ENCODE measurements around the gene POMP. TPM values are rescaled to one million over a fixed set of nuclear protein-coding genes. Genes with fewer than 3 reads are reported as not detected.

Gene POMP
- total RNA-seq, 1 donor from 2014 or later = 51.6 TPM

Other genes starting within 250 kb of the POMP start
- 51.1 TPM for gene FLT1, start 164.0 kb upstream of the POMP start, total RNA-seq
- 12.6 TPM for gene SLC46A3, start 59.8 kb downstream of the POMP start, total RNA-seq
- gene MTUS2, start 161.2 kb downstream of the POMP start, total RNA-seq = 5.1 TPM

Measured in ureter (tissue), 1 donor.